Activated CD8-positive, alpha-beta T cell treated with anti-CD3 and anti-CD28 coated beads for 36 hours (primary cell): ENCODE measurements around the gene PTPRJ. TPM values are rescaled to one million over a fixed set of nuclear protein-coding genes. Genes with fewer than 3 reads are reported as not detected.

Source experiments
- ATAC-seq: fragments of 200-7000 bp; cut with Tn5 transposase; one replicate; pipeline ENCODE4 v1.10.0; 2021; ENCODE audit warnings: mild to moderate bottlenecking, moderate library complexity
- CTCF ChIA-PET: fragments of 350-600 bp; sonication (Branson Sonifier 250); formaldehyde crosslinking; loops from one replicate; lab custom pipeline; 2021; ENCODE audit warnings: antibody characterized with exemption; lab: Charles Lee
- POLR2A ChIA-PET: fragments of 350-600 bp; sonication (Branson Sonifier 250); formaldehyde crosslinking; loops from one replicate; lab custom pipeline; 2021; ENCODE audit warnings: antibody characterized with exemption; lab: Charles Lee
- DNase-seq: peaks from one replicate; pipeline ENCODE4 v3.0.0-alpha.2; 2020
- H3K27ac Mint-ChIP-seq: one replicate; pipeline ENCODE4 v1.8.0; 2021; ENCODE audit warnings: mild to moderate bottlenecking, mixed read lengths
- H3K27me3 Mint-ChIP-seq: one replicate; pipeline ENCODE4 v1.8.0; 2021; ENCODE audit warnings: mixed read lengths
- H3K36me3 Mint-ChIP-seq: one replicate; pipeline ENCODE4 v1.8.0; 2021; ENCODE audit warnings: low read depth, mixed read lengths
- H3K4me1 Mint-ChIP-seq: one replicate; pipeline ENCODE4 v1.8.0; 2021; ENCODE audit warnings: low read depth, mixed read lengths
- H3K4me3 Mint-ChIP-seq: one replicate; pipeline ENCODE4 v1.8.0; 2021; ENCODE audit warnings: mild to moderate bottlenecking, moderate library complexity, mixed read lengths
- H3K9me3 Mint-ChIP-seq: one replicate; pipeline ENCODE4 v1.8.0; 2021; ENCODE audit warnings: mixed read lengths
- intact Hi-C: fragments of 100-400 bp; cut with micrococcal nuclease; formaldehyde crosslinking; loops from one replicate; pipeline ENCODE4 v1.10.0; 2022
- total RNA-seq, 2 experiments: library from RNA; stranded (reverse); gene quantifications; one replicate each; pipeline ENCODE4 v1.2.3, GENCODE V29; 2021
- TF ChIP-seq, protein P1 (sequence below): fragments of 200-600 bp; IDR thresholded peaks from one replicate; pipeline ENCODE4 v1.8.0; 2022; ENCODE audit warnings: antibody characterized with exemption, mild to moderate bottlenecking

PTPRJ gene
- total RNA-seq, 2 experiments from 2014 or later, result 21.5 to 23.4 TPM

DNA sequence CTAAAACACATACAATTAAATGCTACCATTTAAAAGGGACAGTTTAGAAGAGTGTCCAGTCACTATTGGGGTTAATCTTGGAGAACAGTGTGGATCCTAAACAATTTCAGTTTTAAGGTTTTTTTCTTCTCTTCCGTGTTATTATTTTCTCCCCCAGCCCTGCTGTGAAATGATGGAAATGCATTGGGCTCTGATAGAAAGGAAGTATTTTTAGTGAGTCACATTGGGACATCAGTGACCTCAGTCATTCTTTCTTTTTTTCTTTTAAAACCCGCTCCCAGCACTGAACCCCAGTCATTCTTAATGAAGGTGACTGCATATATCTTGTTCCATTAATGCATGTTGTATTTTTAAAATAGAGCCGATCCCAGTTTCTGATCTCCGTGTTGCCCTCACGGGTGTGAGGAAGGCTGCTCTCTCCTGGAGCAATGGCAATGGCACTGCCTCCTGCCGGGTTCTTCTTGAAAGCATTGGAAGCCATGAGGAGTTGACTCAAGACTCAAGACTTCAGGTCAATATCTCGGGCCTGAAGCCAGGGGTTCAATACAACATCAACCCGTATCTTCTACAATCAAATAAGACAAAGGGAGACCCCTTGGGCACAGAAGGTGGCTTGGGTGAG, 143.0 kb downstream of the PTPRJ start:
- DNase-seq (no peak), ATAC-seq (no peak)
- POLR2A ChIA-PET, result interaction anchor here (0.6 kb wide), 1 partner anchor 482 kb away, joined by 5 read pairs; no protein-coding TSS in a partner anchor
- CTCF ChIA-PET, result interaction anchor here (0.9 kb wide), 1 partner anchor 189 kb away, joined by 3 read pairs; no protein-coding TSS in a partner anchor
- TF ChIP-seq, protein P1, sequence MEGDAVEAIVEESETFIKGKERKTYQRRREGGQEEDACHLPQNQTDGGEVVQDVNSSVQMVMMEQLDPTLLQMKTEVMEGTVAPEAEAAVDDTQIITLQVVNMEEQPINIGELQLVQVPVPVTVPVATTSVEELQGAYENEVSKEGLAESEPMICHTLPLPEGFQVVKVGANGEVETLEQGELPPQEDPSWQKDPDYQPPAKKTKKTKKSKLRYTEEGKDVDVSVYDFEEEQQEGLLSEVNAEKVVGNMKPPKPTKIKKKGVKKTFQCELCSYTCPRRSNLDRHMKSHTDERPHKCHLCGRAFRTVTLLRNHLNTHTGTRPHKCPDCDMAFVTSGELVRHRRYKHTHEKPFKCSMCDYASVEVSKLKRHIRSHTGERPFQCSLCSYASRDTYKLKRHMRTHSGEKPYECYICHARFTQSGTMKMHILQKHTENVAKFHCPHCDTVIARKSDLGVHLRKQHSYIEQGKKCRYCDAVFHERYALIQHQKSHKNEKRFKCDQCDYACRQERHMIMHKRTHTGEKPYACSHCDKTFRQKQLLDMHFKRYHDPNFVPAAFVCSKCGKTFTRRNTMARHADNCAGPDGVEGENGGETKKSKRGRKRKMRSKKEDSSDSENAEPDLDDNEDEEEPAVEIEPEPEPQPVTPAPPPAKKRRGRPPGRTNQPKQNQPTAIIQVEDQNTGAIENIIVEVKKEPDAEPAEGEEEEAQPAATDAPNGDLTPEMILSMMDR, result no peak
- Mint-ChIP-seq H3K27ac (no peak overlapping the region), H3K4me3 (no peak overlapping the region), H3K9me3 (no peaks in the 10 kb centered on the region), H3K27me3 (no peaks in the 10 kb centered on the region), H3K36me3 (peaks cover 22% of the 10 kb centered on the region), H3K4me1 (no peaks in the 10 kb centered on the region)
- intact Hi-C loops, result no loop called here

DNA sequence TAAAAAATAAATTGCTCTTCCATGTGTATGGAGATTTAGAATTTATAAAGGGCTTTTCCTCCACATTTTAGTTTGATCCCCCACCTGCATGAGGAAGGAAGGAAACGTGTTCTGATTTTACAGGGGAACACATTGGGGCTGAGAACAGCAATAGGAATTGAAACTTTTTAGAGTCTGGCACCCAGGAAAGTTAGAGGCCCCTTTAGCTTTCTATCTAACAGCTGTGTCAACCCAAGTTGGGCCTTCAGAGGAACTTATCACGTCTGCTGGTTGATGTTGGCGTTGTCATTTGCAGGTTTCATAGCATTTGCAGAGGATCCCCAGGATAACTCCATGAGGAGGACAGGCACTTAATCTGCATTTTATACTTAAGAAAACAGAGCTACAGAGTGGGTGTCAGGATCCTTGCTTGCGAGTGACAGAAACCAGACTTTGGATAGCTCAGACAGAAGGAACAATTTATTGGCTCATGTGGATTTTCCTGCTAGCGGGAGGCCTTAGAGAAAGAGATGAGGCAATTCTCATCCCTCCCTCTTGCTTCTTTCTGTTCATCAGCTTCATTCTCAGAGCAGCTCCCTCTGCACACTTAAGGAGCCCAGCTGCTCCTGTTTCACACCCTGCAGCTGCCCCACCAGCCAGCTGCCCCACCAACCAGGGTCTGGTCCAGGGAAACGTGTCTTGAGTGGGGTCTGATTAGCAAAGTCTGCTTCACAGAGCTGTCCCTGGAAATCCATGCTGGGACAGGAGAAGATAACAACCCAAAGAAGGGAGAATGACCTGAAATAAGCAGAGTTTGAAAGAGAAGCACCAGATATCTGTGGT, 143.8 kb downstream of the PTPRJ start:
- Mint-ChIP-seq H3K4me1 (no peaks in the 10 kb centered on the region), H3K9me3 (no peaks in the 10 kb centered on the region), H3K36me3 (peaks cover 22% of the 10 kb centered on the region), H3K4me3 (no peak overlapping the region), H3K27ac (no peak overlapping the region), H3K27me3 (no peaks in the 10 kb centered on the region)
- intact Hi-C loops, result no loop called here
- ChIA-PET CTCF (interaction anchor here (0.9 kb wide), 1 partner anchor 189 kb away, joined by 3 read pairs; no protein-coding TSS in a partner anchor), POLR2A (no interaction called here)
- TF ChIP-seq, protein P1, result no peak
- DNase-seq (no peak), ATAC-seq (no peak)

DNA sequence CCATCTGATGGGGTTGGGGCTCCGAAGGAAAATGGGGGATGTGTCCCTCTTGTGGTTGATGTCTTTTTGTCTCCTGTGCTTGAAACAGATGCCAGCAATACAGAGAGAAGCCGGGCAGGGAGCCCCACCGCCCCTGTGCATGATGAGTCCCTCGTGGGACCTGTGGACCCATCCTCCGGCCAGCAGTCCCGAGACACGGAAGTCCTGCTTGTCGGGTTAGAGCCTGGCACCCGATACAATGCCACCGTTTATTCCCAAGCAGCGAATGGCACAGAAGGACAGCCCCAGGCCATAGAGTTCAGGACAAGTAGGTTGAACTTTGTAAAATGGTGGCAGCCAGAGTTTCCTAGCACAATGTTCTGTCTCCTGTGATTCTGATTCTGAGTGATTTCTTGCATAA, 144.5 kb downstream of the PTPRJ start:
- no peak for DNase-seq
- POLR2A ChIA-PET, result no interaction called here
- Mint-ChIP-seq H3K4me1 (no peaks in the 10 kb centered on the region), H3K36me3 (peaks cover 22% of the 10 kb centered on the region), H3K4me3 (no peak overlapping the region), H3K27ac (no peak overlapping the region), H3K9me3 (no peaks in the 10 kb centered on the region), H3K27me3 (no peaks in the 10 kb centered on the region)
- TF ChIP-seq, protein P1, result no peak
- no peak for ATAC-seq
- CTCF ChIA-PET, result no interaction called here
- intact Hi-C loops, result no loop called here

DNA sequence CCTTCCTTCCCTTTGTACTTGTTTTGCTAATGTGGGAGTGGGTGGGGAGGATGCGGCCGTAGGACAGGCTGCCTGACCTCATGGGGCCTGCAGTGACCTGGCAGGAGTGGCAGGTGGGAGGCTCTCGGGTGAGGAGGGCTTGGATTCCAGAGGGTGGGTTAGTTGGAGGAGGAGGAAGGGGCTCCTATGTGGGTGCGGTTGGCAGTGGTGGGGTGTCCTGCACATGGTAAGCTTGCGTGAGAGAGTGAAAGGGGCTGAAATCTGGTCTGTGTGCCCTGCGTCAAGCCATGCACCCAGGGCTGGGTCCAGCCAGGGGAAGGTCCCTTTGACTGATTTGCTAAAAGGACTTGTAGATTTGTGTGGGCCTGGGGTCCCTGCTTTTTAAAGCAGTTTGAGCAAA, 145.5 kb downstream of the PTPRJ start:
- Mint-ChIP-seq H3K4me1 (no peaks in the 10 kb centered on the region), H3K27ac (no peak overlapping the region), H3K36me3 (peaks cover 26% of the 10 kb centered on the region), H3K9me3 (no peaks in the 10 kb centered on the region), H3K4me3 (no peak overlapping the region), H3K27me3 (no peaks in the 10 kb centered on the region)
- ChIA-PET POLR2A (no interaction called here), CTCF (no interaction called here)
- DNase-seq (no peak), ATAC-seq (no peak)
- TF ChIP-seq, protein P1, result no peak
- intact Hi-C loops, result no loop called here
